ENCODE measurements around the gene PTP4A2.

DNA sequence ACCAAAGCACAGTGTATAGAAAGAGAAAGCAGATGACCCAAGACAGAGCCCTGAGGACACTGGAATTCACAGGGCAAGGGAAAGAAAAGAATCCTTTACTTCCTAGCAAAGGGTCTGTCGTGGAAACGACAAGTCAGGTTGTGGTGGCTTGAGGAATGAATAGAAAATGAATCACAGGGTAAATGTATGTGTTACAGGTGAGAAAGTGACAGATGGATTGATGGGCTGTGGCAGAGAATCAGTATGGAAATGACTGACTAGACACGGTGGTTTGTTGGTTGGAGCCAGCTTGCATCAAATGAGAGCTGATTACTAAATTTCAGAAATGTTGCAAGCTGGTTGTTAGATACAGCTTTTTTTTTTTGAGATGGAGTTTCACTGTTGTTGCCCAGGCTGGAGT lies 46.9 kb downstream of the PTP4A2 start:
- TF ChIP-seq, protein P1, sequence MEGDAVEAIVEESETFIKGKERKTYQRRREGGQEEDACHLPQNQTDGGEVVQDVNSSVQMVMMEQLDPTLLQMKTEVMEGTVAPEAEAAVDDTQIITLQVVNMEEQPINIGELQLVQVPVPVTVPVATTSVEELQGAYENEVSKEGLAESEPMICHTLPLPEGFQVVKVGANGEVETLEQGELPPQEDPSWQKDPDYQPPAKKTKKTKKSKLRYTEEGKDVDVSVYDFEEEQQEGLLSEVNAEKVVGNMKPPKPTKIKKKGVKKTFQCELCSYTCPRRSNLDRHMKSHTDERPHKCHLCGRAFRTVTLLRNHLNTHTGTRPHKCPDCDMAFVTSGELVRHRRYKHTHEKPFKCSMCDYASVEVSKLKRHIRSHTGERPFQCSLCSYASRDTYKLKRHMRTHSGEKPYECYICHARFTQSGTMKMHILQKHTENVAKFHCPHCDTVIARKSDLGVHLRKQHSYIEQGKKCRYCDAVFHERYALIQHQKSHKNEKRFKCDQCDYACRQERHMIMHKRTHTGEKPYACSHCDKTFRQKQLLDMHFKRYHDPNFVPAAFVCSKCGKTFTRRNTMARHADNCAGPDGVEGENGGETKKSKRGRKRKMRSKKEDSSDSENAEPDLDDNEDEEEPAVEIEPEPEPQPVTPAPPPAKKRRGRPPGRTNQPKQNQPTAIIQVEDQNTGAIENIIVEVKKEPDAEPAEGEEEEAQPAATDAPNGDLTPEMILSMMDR (IDR thresholded peaks at IDR 0.05 in 4 of 5, conservative IDR thresholded peaks at IDR 0.05 in 1 of 5) = no peak
- no peak for TF ChIP-seq POLR2A (IDR thresholded peaks at IDR 0.05)
